ENCODE results near the gene CRB2. TPM values are rescaled to one million over a fixed set of nuclear protein-coding genes. Genes with fewer than 3 reads are reported as not detected.

CRB2 gene
- total and polyA plus RNA-seq, 11 donors = 0.05 to 10.1 (median 0.10) TPM; not detected in 8

- WGBS, 4 donors = 54 to 66% (median 62%) methylated on average over 9 of the region's 9 CpGs
- intact Hi-C loops (cut with DNase I) = loop anchor here in 6 of 10 donors (2.0 to 10.0 kb wide), 5 partner anchors 84 to 268 kb away; partner anchors contain the start of gene STRBP (in 1 of the 6)
- H3K27ac ChIP-seq = no peak overlapping the region
- H3K4me1 ChIP-seq = peaks cover 0 to 8% (median 0%) of the 10 kb centered on the region in 12 donors
- no peaks in the 10 kb centered on the region for H3K9me3 ChIP-seq
- peaks cover 0 to 15% (median 4%) of the 10 kb centered on the region in 9 donors for H3K27me3 ChIP-seq
- H3K4me3 ChIP-seq = no peak overlapping the region
- TF ChIP-seq CTCF (IDR thresholded peaks at IDR 0.05) (no peak), POLR2A (IDR thresholded peaks at IDR 0.05) (no peak)
- no peak for ATAC-seq
- DNase-seq = no peak
- H3K36me3 ChIP-seq = no peaks in the 10 kb centered on the region
These were observed 7.5 kb upstream of the CRB2 start for GRCh38 chr9:123348317-123348992.

GRCh38 chr9:123349033-123349432 lies 7.0 kb upstream of the CRB2 start:
- Histone ChIP-seq H3K27me3 (peaks cover 0 to 20% (median 4%) of the 10 kb centered on the region in 9 donors), H3K4me3 (no peak overlapping the region), H3K36me3 (no peaks in the 10 kb centered on the region), H3K9me3 (no peaks in the 10 kb centered on the region), H3K4me1 (peaks cover 0 to 10% (median under 1%) of the 10 kb centered on the region in 12 donors), H3K27ac (no peak overlapping the region)
- intact Hi-C loops (cut with DNase I) = loop anchor here in 6 of 10 donors (2.0 to 10.0 kb wide), 5 partner anchors 84 to 268 kb away; partner anchors contain the start of gene STRBP (in 1 of the 6)
- TF ChIP-seq CTCF (IDR thresholded peaks at IDR 0.05) (no peak), POLR2A (IDR thresholded peaks at IDR 0.05) (no peak)
- 44 to 59% (median 53%) methylated on average over 3 of the region's 3 CpGs for WGBS, 4 donors
- DNase-seq = no peak
- ATAC-seq = no peak

GRCh38 chr9:123349691-123350480 lies 6.1 kb upstream of the CRB2 start:
- intact Hi-C loops (cut with DNase I) = loop anchor here (1.0 to 10.0 kb wide), 10 partner anchors 37 to 885 kb away; partner anchors contain the start of gene STRBP (in 1 of the 10)
- 23 to 35% (median 28%) methylated on average over 10 to 16 of the region's 16 CpGs for WGBS, 4 donors
- TF ChIP-seq CTCF (IDR thresholded peaks at IDR 0.05) (peak; percentile 82 to 98 (median 94)), POLR2A (IDR thresholded peaks at IDR 0.05) (no peak)
- Histone ChIP-seq H3K27me3 (peaks cover 0 to 28% (median 4%) of the 10 kb centered on the region in 9 donors), H3K27ac (no peak overlapping the region), H3K4me1 (peaks cover 0 to 14% (median 3%) of the 10 kb centered on the region in 12 donors), H3K36me3 (no peaks in the 10 kb centered on the region), H3K4me3 (no peak overlapping the region), H3K9me3 (no peaks in the 10 kb centered on the region)
- ATAC-seq (peak; percentile 59 to 84 (median 76)), DNase-seq (peak in 2 of 5 donors; percentile 47)

Measured in heart left ventricle (tissue), 16 donors.